Effector CD8-positive, alpha-beta T cell (primary cell): Measurements from ENCODE around the gene MLX.

Source experiments
- DNase-seq: peaks from one replicate; lab custom pipeline; 2025; lab: John Stamatoyannopoulos, UW
- total RNA-seq, 4 experiments: gene quantifications; one replicate each; lab custom pipeline; 2026; lab: John Stamatoyannopoulos, UW

MLX gene
- total RNA-seq, result 49.4 to 59.0 (median 53.5) reads per million in 4 experiments

- DNase-seq, result peak; percentile 92
Measured at GRCh38 chr17:42566883-42567573, at the start of gene MLX. Gene MLX, plus strand, starts transcription at chr17:42567100. Its CDS starts 25 bp downstream, at chr17:42567125.

GRCh38 chr17:42517516-42517915, 49.4 kb upstream of the MLX start:
- peak; percentile 79 for DNase-seq

- no peak for DNase-seq
Measured at GRCh38 chr17:42518046-42518754, 48.7 kb upstream of the MLX start.

GRCh38 chr17:42518755-42519545, 48.0 kb upstream of the MLX start:
- DNase-seq, result no peak

GRCh38 chr17:42519546-42520491, 47.1 kb upstream of the MLX start:
- DNase-seq, result no peak

- DNase-seq, result peak; percentile 26
Measured at GRCh38 chr17:42520540-42520951, 46.4 kb upstream of the MLX start.

- no peak for DNase-seq
Measured at GRCh38 chr17:42521036-42521435, 45.9 kb upstream of the MLX start.

GRCh38 chr17:42521666-42522262, 45.1 kb upstream of the MLX start:
- no peak for DNase-seq

GRCh38 chr17:42522263-42522790, 44.6 kb upstream of the MLX start:
- DNase-seq, result no peak

- no peak for DNase-seq
Measured at GRCh38 chr17:42522798-42523278, 44.1 kb upstream of the MLX start.

GRCh38 chr17:42525221-42525620, 41.7 kb upstream of the MLX start:
- no peak for DNase-seq

GRCh38 chr17:42526031-42526444, 40.9 kb upstream of the MLX start:
- DNase-seq, result no peak

- DNase-seq, result no peak
Measured at GRCh38 chr17:42527932-42528331, 39.0 kb upstream of the MLX start.

GRCh38 chr17:42529061-42529460, 37.8 kb upstream of the MLX start:
- DNase-seq, result no peak

- no peak for DNase-seq
Measured at GRCh38 chr17:42530952-42531454, 35.9 kb upstream of the MLX start.

- DNase-seq, result peak; percentile 22
Measured at GRCh38 chr17:42531455-42532354, 35.2 kb upstream of the MLX start.

- no peak for DNase-seq
Measured at GRCh38 chr17:42535155-42536047, 31.5 kb upstream of the MLX start.

- DNase-seq, result peak; percentile 68
Measured at GRCh38 chr17:42536048-42536371, 30.9 kb upstream of the MLX start, which contains the start of gene NAGLU. Gene NAGLU, plus strand, starts transcription at chr17:42536241. Its CDS starts 32 bp downstream, at chr17:42536273.
